ENCODE results near the gene KLHL24. TPM values are rescaled to one million over a fixed set of nuclear protein-coding genes. Genes with fewer than 3 reads are reported as not detected.

Gene KLHL24
- total and polyA plus RNA-seq, 2 experiments from 2014 or later, result 8.2 to 51.0 TPM

DNA sequence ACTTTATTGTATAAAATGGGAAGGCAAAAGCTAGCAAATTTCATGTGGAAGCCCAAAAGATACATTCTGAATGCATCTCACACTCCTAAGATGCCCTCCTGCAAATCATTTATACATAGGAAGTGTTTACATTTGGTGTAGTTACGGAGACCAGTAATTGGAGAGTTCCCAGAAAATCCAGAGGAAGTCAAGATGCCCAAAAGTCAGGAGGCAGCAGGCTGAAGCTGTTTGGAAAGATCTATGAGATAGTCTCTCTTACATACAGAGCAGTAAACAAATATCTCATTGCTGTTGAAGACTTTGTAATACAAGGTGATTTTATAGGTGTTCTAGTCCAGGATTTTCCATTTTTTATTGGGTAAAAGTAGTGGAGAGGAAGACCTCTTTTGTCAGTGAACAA lies 8.8 kb downstream of the KLHL24 start:
- no peaks in the 10 kb centered on the region; the same call in 1 of the 2 replicates for H4K20me1 ChIP-seq (replicated peaks; ENCODE audit: insufficient read depth)
- DNase-seq (ENCODE audit: low spot score) (no peak), ATAC-seq (no peak)
- H3K4me1 ChIP-seq (ENCODE audit: insufficient read depth), result no peaks in the 10 kb centered on the region
- peaks cover 15% of the 10 kb centered on the region for H3K79me2 ChIP-seq (replicated peaks; ENCODE audit: insufficient read depth)
- Mint-ChIP-seq H3K36me3 (ENCODE audit: low read depth) (peaks cover 13% of the 10 kb centered on the region), H3K4me3 (no peak overlapping the region), H3K27ac (no peak overlapping the region), H3K9me3 (no peaks in the 10 kb centered on the region; the same call in 2 of the 3 replicates), H3K4me1 (no peaks in the 10 kb centered on the region), H3K27me3 (ENCODE audit: insufficient read depth, low read depth, poor library complexity) (no peaks in the 10 kb centered on the region)
- no peak overlapping the region for H3K4me3 ChIP-seq
- no peaks in the 10 kb centered on the region for H3F3A ChIP-seq (replicated peaks; ENCODE audit: low read depth)
- no peaks in the 10 kb centered on the region for H3K27me3 ChIP-seq (ENCODE audit: insufficient read depth)
- H3K36me3 ChIP-seq (ENCODE audit: insufficient read depth), result no peaks in the 10 kb centered on the region
- H3K4me2 ChIP-seq, result no peak overlapping the region
- no peak for TF ChIP-seq ZNF114 (CRISPR knock-in tag; IDR thresholded peaks at IDR 0.05)
- TF ChIP-seq, protein P1, sequence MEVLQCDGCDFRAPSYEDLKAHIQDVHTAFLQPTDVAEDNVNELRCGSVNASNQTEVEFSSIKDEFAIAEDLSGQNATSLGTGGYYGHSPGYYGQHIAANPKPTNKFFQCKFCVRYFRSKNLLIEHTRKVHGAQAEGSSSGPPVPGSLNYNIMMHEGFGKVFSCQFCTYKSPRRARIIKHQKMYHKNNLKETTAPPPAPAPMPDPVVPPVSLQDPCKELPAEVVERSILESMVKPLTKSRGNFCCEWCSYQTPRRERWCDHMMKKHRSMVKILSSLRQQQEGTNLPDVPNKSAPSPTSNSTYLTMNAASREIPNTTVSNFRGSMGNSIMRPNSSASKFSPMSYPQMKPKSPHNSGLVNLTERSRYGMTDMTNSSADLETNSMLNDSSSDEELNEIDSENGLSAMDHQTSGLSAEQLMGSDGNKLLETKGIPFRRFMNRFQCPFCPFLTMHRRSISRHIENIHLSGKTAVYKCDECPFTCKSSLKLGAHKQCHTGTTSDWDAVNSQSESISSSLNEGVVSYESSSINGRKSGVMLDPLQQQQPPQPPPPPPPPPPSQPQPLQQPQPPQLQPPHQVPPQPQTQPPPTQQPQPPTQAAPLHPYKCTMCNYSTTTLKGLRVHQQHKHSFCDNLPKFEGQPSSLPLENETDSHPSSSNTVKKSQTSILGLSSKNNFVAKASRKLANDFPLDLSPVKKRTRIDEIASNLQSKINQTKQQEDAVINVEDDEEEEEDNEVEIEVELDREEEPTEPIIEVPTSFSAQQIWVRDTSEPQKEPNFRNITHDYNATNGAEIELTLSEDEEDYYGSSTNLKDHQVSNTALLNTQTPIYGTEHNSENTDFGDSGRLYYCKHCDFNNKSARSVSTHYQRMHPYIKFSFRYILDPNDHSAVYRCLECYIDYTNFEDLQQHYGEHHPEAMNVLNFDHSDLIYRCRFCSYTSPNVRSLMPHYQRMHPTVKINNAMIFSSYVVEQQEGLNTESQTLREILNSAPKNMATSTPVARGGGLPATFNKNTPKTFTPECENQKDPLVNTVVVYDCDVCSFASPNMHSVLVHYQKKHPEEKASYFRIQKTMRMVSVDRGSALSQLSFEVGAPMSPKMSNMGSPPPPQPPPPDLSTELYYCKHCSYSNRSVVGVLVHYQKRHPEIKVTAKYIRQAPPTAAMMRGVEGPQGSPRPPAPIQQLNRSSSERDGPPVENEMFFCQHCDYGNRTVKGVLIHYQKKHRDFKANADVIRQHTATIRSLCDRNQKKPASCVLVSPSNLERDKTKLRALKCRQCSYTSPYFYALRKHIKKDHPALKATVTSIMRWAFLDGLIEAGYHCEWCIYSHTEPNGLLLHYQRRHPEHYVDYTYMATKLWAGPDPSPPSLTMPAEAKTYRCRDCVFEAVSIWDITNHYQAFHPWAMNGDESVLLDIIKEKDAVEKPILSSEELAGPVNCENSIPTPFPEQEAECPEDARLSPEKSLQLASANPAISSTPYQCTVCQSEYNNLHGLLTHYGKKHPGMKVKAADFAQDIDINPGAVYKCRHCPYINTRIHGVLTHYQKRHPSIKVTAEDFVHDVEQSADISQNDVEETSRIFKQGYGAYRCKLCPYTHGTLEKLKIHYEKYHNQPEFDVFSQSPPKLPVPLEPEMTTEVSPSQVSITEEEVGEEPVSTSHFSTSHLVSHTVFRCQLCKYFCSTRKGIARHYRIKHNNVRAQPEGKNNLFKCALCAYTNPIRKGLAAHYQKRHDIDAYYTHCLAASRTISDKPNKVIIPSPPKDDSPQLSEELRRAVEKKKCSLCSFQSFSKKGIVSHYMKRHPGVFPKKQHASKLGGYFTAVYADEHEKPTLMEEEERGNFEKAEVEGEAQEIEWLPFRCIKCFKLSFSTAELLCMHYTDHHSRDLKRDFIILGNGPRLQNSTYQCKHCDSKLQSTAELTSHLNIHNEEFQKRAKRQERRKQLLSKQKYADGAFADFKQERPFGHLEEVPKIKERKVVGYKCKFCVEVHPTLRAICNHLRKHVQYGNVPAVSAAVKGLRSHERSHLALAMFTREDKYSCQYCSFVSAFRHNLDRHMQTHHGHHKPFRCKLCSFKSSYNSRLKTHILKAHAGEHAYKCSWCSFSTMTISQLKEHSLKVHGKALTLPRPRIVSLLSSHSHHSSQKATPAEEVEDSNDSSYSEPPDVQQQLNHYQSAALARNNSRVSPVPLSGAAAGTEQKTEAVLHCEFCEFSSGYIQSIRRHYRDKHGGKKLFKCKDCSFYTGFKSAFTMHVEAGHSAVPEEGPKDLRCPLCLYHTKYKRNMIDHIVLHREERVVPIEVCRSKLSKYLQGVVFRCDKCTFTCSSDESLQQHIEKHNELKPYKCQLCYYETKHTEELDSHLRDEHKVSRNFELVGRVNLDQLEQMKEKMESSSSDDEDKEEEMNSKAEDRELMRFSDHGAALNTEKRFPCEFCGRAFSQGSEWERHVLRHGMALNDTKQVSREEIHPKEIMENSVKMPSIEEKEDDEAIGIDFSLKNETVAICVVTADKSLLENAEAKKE (CRISPR knock-in tag; IDR thresholded peaks at IDR 0.05), result no peak
- TF ChIP-seq CREB1 (CRISPR knock-in tag; IDR thresholded peaks at IDR 0.05; ENCODE audit: low read depth), result no peak
- no peak for TF ChIP-seq EZH2phosphoT487 (IDR thresholded peaks at IDR 0.05; ENCODE audit: unreplicated experiment)
- TF ChIP-seq ETS1 (IDR thresholded peaks at IDR 0.05), result no peak
- no peak for TF ChIP-seq ZNF331 (CRISPR knock-in tag; IDR thresholded peaks at IDR 0.05; ENCODE audit: low read depth)
- TF ChIP-seq STAT1 (IDR thresholded peaks at IDR 0.05; ENCODE audit: unreplicated experiment), result no peak
- no peak for TF ChIP-seq EZH2 (IDR thresholded peaks at IDR 0.05; ENCODE audit: low read depth, unreplicated experiment)
- no peak for TF ChIP-seq POLR2AphosphoS5 (IDR thresholded peaks at IDR 0.05; ENCODE audit: low read depth)
- TF ChIP-seq, protein P2, sequence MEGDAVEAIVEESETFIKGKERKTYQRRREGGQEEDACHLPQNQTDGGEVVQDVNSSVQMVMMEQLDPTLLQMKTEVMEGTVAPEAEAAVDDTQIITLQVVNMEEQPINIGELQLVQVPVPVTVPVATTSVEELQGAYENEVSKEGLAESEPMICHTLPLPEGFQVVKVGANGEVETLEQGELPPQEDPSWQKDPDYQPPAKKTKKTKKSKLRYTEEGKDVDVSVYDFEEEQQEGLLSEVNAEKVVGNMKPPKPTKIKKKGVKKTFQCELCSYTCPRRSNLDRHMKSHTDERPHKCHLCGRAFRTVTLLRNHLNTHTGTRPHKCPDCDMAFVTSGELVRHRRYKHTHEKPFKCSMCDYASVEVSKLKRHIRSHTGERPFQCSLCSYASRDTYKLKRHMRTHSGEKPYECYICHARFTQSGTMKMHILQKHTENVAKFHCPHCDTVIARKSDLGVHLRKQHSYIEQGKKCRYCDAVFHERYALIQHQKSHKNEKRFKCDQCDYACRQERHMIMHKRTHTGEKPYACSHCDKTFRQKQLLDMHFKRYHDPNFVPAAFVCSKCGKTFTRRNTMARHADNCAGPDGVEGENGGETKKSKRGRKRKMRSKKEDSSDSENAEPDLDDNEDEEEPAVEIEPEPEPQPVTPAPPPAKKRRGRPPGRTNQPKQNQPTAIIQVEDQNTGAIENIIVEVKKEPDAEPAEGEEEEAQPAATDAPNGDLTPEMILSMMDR (conservative IDR thresholded peaks at IDR 0.05; ENCODE audit: low read depth in 2 of 2), result no peak
- TF ChIP-seq, protein P3, sequence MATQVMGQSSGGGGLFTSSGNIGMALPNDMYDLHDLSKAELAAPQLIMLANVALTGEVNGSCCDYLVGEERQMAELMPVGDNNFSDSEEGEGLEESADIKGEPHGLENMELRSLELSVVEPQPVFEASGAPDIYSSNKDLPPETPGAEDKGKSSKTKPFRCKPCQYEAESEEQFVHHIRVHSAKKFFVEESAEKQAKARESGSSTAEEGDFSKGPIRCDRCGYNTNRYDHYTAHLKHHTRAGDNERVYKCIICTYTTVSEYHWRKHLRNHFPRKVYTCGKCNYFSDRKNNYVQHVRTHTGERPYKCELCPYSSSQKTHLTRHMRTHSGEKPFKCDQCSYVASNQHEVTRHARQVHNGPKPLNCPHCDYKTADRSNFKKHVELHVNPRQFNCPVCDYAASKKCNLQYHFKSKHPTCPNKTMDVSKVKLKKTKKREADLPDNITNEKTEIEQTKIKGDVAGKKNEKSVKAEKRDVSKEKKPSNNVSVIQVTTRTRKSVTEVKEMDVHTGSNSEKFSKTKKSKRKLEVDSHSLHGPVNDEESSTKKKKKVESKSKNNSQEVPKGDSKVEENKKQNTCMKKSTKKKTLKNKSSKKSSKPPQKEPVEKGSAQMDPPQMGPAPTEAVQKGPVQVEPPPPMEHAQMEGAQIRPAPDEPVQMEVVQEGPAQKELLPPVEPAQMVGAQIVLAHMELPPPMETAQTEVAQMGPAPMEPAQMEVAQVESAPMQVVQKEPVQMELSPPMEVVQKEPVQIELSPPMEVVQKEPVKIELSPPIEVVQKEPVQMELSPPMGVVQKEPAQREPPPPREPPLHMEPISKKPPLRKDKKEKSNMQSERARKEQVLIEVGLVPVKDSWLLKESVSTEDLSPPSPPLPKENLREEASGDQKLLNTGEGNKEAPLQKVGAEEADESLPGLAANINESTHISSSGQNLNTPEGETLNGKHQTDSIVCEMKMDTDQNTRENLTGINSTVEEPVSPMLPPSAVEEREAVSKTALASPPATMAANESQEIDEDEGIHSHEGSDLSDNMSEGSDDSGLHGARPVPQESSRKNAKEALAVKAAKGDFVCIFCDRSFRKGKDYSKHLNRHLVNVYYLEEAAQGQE (IDR thresholded peaks at IDR 0.05; ENCODE audit: unreplicated experiment), result no peak
- TF ChIP-seq NANOG (IDR thresholded peaks at IDR 0.05; ENCODE audit: borderline replicate concordance), result no peak
- no peak for TF ChIP-seq JUNB (IDR thresholded peaks at IDR 0.05; ENCODE audit: unreplicated experiment)
- H3K9me2 ChIP-seq (ENCODE audit: insufficient read depth), result no peaks in the 10 kb centered on the region
- H3K27ac ChIP-seq (ENCODE audit: low read depth), result no peak overlapping the region
- no peak overlapping the region for H2AFZ ChIP-seq
